ENCODE data around the gene SLC6A16.

Gene SLC6A16

DNA sequence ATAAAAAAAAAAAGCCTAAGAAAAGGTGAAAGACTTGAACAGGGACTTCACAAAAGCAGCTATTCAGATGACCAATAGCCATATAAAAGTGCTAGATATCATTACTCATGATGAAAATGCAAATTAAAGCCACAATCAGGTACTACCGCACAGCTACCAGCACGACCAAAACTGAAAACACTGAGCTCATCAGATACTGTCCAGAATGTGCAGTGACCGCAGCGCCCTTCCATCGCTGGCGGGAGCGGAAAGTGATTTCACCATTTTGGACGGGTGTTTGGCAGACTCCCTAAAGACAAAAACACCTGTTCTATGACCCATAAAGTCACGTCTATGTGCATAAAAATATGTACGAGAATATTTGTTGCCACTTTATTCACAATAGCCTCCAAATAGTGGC lies 60.7 kb downstream of the SLC6A16 start:
- no peak for DNase-seq

- DNase-seq, result no peak
Observed at GRCh38 chr19:49261602-49262001, 63.4 kb downstream of the SLC6A16 start.

DNA sequence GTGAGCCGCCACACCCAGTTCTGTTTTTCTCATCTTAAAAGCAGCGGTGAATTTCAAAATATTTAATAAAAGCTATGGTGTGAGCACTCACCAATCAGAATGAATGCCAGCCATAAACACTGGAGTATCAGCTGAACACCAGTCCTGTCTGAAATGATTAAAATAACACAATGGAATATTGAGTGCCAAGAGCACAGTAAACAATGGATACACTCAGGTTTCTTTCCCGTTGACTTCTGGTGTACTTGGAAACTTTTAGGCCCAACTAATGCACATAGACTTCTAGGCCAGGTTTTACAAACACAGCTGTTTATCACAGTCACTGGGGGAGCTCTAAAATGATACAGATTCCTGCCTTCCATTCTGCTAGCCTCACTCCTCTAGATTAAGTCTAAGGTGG lies 68.3 kb downstream of the SLC6A16 start:
- no peak for DNase-seq

DNA sequence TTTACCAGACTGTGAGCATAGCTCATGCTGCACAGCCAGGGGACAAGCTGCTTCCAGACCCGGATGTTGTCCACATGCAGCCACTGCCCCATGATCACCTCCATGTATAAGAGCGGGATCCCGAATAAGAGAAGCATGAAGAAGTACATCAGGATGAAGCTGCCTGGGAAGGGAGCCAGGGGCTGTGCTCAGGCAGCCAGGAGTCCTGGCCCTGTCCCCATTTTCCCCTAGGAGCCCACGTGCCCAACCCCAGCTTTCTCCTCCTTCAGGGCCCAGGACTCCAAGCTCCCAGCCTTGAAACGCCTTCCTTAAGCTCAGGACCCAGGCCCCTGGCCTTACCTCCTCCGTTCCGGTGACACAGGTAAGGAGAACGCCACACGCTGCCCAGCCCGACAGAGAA lies 69.3 kb downstream of the SLC6A16 start:
- no peak for DNase-seq

GRCh38 chr19:49249933-49250332 lies 75.1 kb downstream of the SLC6A16 start:
- DNase-seq, result no peak

GRCh38 chr19:49247676-49248075 lies 77.3 kb downstream of the SLC6A16 start:
- no peak for DNase-seq

DNA sequence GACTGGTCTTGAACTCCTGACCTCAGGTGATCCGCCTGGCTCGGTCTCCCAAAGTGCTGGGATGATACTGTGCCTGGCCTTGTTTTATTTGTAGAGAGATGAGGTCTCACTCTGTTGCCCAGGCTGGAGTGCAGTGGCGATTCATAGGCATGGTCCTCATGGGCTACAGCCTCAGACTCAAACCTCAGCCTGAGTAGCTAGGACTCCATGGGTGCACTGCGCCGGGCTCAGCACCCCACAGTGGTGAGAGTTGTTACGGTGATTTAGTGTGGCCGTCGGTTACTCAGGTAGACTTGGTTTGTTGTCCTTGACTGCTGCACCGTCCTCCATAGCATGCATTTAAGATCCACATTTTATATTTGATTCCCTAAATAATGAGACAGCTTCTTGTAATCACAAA lies 80.7 kb downstream of the SLC6A16 start:
- DNase-seq, result no peak

DNA sequence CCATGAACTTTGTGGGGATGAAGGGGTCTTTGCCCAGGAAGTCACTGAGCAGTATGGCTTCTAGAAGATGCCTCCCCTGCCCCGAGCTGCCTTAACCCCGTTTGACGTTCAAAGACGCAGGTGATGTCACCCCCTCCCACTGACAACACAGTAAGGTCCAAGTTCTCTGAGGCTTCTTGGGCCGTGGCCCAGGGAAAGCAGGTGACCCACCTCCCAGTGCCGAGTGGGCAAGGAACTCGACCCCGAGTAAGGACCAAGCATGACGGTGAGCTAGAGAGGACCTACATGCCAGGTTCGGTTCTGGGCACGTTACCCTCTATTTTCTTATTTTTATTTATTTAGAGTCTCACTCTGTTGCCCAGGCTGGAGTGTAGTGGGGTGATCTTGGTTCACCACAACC lies 81.3 kb downstream of the SLC6A16 start:
- no peak for DNase-seq

- no peak for DNase-seq
Observed at GRCh38 chr19:49243129-49243528, 81.9 kb downstream of the SLC6A16 start.

DNA sequence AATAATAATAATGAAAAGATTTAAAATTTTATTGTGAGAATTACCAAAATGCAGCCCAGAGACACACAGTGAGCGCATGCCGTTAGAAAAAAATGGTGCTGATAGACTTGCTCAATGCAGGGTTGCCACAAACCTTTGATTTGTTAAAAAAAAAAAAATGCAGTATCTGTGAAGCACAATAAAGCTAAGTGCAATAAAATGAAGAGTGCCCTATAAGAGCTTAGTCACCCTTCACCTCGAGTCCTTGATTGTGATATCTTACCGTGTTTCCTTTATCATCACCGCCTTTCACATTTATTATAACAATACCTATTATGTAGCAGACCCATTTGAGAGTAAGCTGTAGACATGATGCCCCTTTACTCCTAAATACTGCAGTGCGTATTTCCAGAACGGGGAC lies 83.2 kb downstream of the SLC6A16 start:
- DNase-seq, result no peak

All from stimulated activated CD8-positive, alpha-beta memory T cell treated with anti-CD3 and anti-CD28 coated beads, Interleukin-4, amount 100 ng/mL, for 48 hours (primary cell).